Measurements from ENCODE around the gene DDX5. TPM values are rescaled to one million over a fixed set of nuclear protein-coding genes. Genes with fewer than 3 reads are reported as not detected.
"Not testable (repeated sequence)": the region's sequence is repeated elsewhere in the genome, so short reads cannot be mapped to it uniquely, and the experiment has no call there.

Gene DDX5
- total RNA-seq, 1 experiment from 2014 or later, result 369 TPM

GRCh38 chr17:64495300-64495699 lies 10.8 kb downstream of the DDX5 start:
- Histone ChIP-seq H3K4me2 (ENCODE audit: low read depth, low read length, poor library complexity, severe bottlenecking) (peak overlapping the region; percentile 81), H3K27ac (ENCODE audit: low read length) (peak overlapping the region; percentile 87; the same call in 1 of the 2 replicates), H3K36me3 (ENCODE audit: insufficient read depth, low read length) (peaks cover 41% of the 10 kb centered on the region), H3K4me3 (ENCODE audit: low read length) (peak overlapping the region; percentile 89), H3K9ac (ENCODE audit: low read length) (peak overlapping the region; percentile 91), H4K20me1 (ENCODE audit: insufficient read depth, low read depth, low read length) (peaks cover 19% of the 10 kb centered on the region), H3K4me1 (ENCODE audit: low read length) (peaks cover 52% of the 10 kb centered on the region), H3K79me2 (ENCODE audit: low read length) (peaks cover 55% of the 10 kb centered on the region)
- not testable (repeated sequence) for H3K9me2 ChIP-seq (replicated peaks; ENCODE audit: insufficient read depth, low read length); H3K9me3 ChIP-seq (ENCODE audit: low read length); H3K27me3 ChIP-seq (ENCODE audit: low read length); DNase-seq; H2AFZ ChIP-seq (ENCODE audit: low read length)

- H3K4me1 ChIP-seq (ENCODE audit: low read length), result peaks cover 40% of the 10 kb centered on the region
- H3K9me2 ChIP-seq (replicated peaks; ENCODE audit: insufficient read depth, low read length), result no peaks in the 10 kb centered on the region
- H3K27ac ChIP-seq (ENCODE audit: low read length), result peak overlapping the region; percentile 29; the same call in 1 of the 2 replicates
- H2AFZ ChIP-seq (ENCODE audit: low read length), result no peak overlapping the region
- peaks cover 39% of the 10 kb centered on the region for H3K36me3 ChIP-seq (ENCODE audit: insufficient read depth, low read length)
- peak overlapping the region; percentile 40; the same call in 1 of the 2 replicates for H3K4me3 ChIP-seq (ENCODE audit: low read length)
- no peak overlapping the region; the same call in 1 of the 2 replicates for H3K9ac ChIP-seq (ENCODE audit: low read length)
- peaks cover 54% of the 10 kb centered on the region for H3K79me2 ChIP-seq (ENCODE audit: low read length)
- H4K20me1 ChIP-seq (ENCODE audit: insufficient read depth, low read depth, low read length), result peaks cover 11% of the 10 kb centered on the region; the same call in 1 of the 2 replicates
- H3K27me3 ChIP-seq (ENCODE audit: low read length), result no peaks in the 10 kb centered on the region
- H3K4me2 ChIP-seq (ENCODE audit: low read depth, low read length, poor library complexity, severe bottlenecking), result peak overlapping the region; percentile 81
- no peak for DNase-seq
- H3K9me3 ChIP-seq (ENCODE audit: low read length), result no peaks in the 10 kb centered on the region
These were observed 12.0 kb downstream of the DDX5 start for GRCh38 chr17:64494121-64494520.

GRCh38 chr17:64492481-64493109 lies 13.5 kb downstream of the DDX5 start:
- peaks cover 54% of the 10 kb centered on the region for H3K79me2 ChIP-seq (ENCODE audit: low read length)
- H3K9me3 ChIP-seq (ENCODE audit: low read length), result no peaks in the 10 kb centered on the region
- no peak overlapping the region for H3K27ac ChIP-seq (ENCODE audit: low read length)
- no peaks in the 10 kb centered on the region for H4K20me1 ChIP-seq (ENCODE audit: insufficient read depth, low read depth, low read length)
- peaks cover 38% of the 10 kb centered on the region for H3K36me3 ChIP-seq (ENCODE audit: insufficient read depth, low read length)
- H3K4me3 ChIP-seq (ENCODE audit: low read length), result no peak overlapping the region
- no peak overlapping the region for H2AFZ ChIP-seq (ENCODE audit: low read length)
- H3K9me2 ChIP-seq (replicated peaks; ENCODE audit: insufficient read depth, low read length), result no peaks in the 10 kb centered on the region
- peak; percentile 84 for DNase-seq
- no peaks in the 10 kb centered on the region for H3K27me3 ChIP-seq (ENCODE audit: low read length)
- peaks cover 25% of the 10 kb centered on the region for H3K4me1 ChIP-seq (ENCODE audit: low read length)
- H3K9ac ChIP-seq (ENCODE audit: low read length), result no peak overlapping the region
- no peak overlapping the region for H3K4me2 ChIP-seq (ENCODE audit: low read depth, low read length, poor library complexity, severe bottlenecking)

GRCh38 chr17:64491994-64492393 lies 14.1 kb downstream of the DDX5 start:
- H3K9me3 ChIP-seq (ENCODE audit: low read length), result no peaks in the 10 kb centered on the region

GRCh38 chr17:64491034-64491860 lies 14.8 kb downstream of the DDX5 start:
- H3K36me3 ChIP-seq (ENCODE audit: insufficient read depth, low read length), result peaks cover 44% of the 10 kb centered on the region
- H3K4me1 ChIP-seq (ENCODE audit: low read length), result peaks cover 19% of the 10 kb centered on the region
- no peak overlapping the region for H3K4me3 ChIP-seq (ENCODE audit: low read length)

More at GRCh38 chr17:64491994-64492393, 14.1 kb downstream of the DDX5 start:
- Histone ChIP-seq H3K4me2 (ENCODE audit: low read depth, low read length, poor library complexity, severe bottlenecking) (no peak overlapping the region), H2AFZ (ENCODE audit: low read length) (no peak overlapping the region), H3K4me3 (ENCODE audit: low read length) (no peak overlapping the region), H3K79me2 (ENCODE audit: low read length) (peaks cover 54% of the 10 kb centered on the region), H3K9me2 (replicated peaks; ENCODE audit: insufficient read depth, low read length) (no peaks in the 10 kb centered on the region), H3K36me3 (ENCODE audit: insufficient read depth, low read length) (peaks cover 39% of the 10 kb centered on the region), H3K27ac (ENCODE audit: low read length) (no peak overlapping the region), H3K27me3 (ENCODE audit: low read length) (no peaks in the 10 kb centered on the region), H3K4me1 (ENCODE audit: low read length) (peaks cover 19% of the 10 kb centered on the region), H3K9ac (ENCODE audit: low read length) (no peak overlapping the region), H4K20me1 (ENCODE audit: insufficient read depth, low read depth, low read length) (no peaks in the 10 kb centered on the region)
- no peak for DNase-seq

GRCh38 chr17:64488301-64488700 lies 17.8 kb downstream of the DDX5 start:
- H3K9ac ChIP-seq (ENCODE audit: low read length), result no peak overlapping the region
- H3K9me3 ChIP-seq (ENCODE audit: low read length), result no peaks in the 10 kb centered on the region
- H4K20me1 ChIP-seq (ENCODE audit: insufficient read depth, low read depth, low read length), result no peaks in the 10 kb centered on the region
- no peak overlapping the region for H3K4me3 ChIP-seq (ENCODE audit: low read length)
- no peaks in the 10 kb centered on the region for H3K27me3 ChIP-seq (ENCODE audit: low read length)
- no peak for DNase-seq
- peaks cover 25% of the 10 kb centered on the region for H3K79me2 ChIP-seq (ENCODE audit: low read length)
- H3K27ac ChIP-seq (ENCODE audit: low read length), result no peak overlapping the region
- H3K36me3 ChIP-seq (ENCODE audit: insufficient read depth, low read length), result peaks cover 63% of the 10 kb centered on the region
- H3K4me1 ChIP-seq (ENCODE audit: low read length), result no peaks in the 10 kb centered on the region
- no peaks in the 10 kb centered on the region for H3K9me2 ChIP-seq (replicated peaks; ENCODE audit: insufficient read depth, low read length)
- no peak overlapping the region for H2AFZ ChIP-seq (ENCODE audit: low read length)
- no peak overlapping the region for H3K4me2 ChIP-seq (ENCODE audit: low read depth, low read length, poor library complexity, severe bottlenecking)

More at GRCh38 chr17:64491034-64491860, 14.8 kb downstream of the DDX5 start:
- Histone ChIP-seq H4K20me1 (ENCODE audit: insufficient read depth, low read depth, low read length) (no peaks in the 10 kb centered on the region), H3K9ac (ENCODE audit: low read length) (no peak overlapping the region), H3K9me2 (replicated peaks; ENCODE audit: insufficient read depth, low read length) (no peaks in the 10 kb centered on the region), H3K27me3 (ENCODE audit: low read length) (no peaks in the 10 kb centered on the region), H2AFZ (ENCODE audit: low read length) (no peak overlapping the region), H3K27ac (ENCODE audit: low read length) (no peak overlapping the region), H3K9me3 (ENCODE audit: low read length) (no peaks in the 10 kb centered on the region), H3K79me2 (ENCODE audit: low read length) (peaks cover 50% of the 10 kb centered on the region), H3K4me2 (ENCODE audit: low read depth, low read length, poor library complexity, severe bottlenecking) (no peak overlapping the region)
- DNase-seq, result peak; percentile 84

- Histone ChIP-seq H3K9me3 (ENCODE audit: low read length) (no peaks in the 10 kb centered on the region), H3K4me1 (ENCODE audit: low read length) (no peaks in the 10 kb centered on the region), H3K9me2 (replicated peaks; ENCODE audit: insufficient read depth, low read length) (no peaks in the 10 kb centered on the region)
These were observed 21.7 kb downstream of the DDX5 start for GRCh38 chr17:64484380-64484779.

GRCh38 chr17:64480951-64481350 lies 25.1 kb downstream of the DDX5 start:
- H3K4me2 ChIP-seq (ENCODE audit: low read depth, low read length, poor library complexity, severe bottlenecking), result no peak overlapping the region
- H3K79me2 ChIP-seq (ENCODE audit: low read length), result no peaks in the 10 kb centered on the region
- H3K4me3 ChIP-seq (ENCODE audit: low read length), result no peak overlapping the region
- no peaks in the 10 kb centered on the region for H3K9me2 ChIP-seq (replicated peaks; ENCODE audit: insufficient read depth, low read length)
- H3K27ac ChIP-seq (ENCODE audit: low read length), result no peak overlapping the region
- H3K27me3 ChIP-seq (ENCODE audit: low read length), result no peaks in the 10 kb centered on the region
- H3K9ac ChIP-seq (ENCODE audit: low read length), result no peak overlapping the region
- H4K20me1 ChIP-seq (ENCODE audit: insufficient read depth, low read depth, low read length), result no peaks in the 10 kb centered on the region
- H3K4me1 ChIP-seq (ENCODE audit: low read length), result no peaks in the 10 kb centered on the region
- no peaks in the 10 kb centered on the region for H3K9me3 ChIP-seq (ENCODE audit: low read length)
- no peak for DNase-seq
- H3K36me3 ChIP-seq (ENCODE audit: insufficient read depth, low read length), result peaks cover 40% of the 10 kb centered on the region
- no peak overlapping the region for H2AFZ ChIP-seq (ENCODE audit: low read length)

More at GRCh38 chr17:64484380-64484779, 21.7 kb downstream of the DDX5 start:
- H3K36me3 ChIP-seq (ENCODE audit: insufficient read depth, low read length), result peaks cover 43% of the 10 kb centered on the region
- no peak overlapping the region for H3K4me3 ChIP-seq (ENCODE audit: low read length)
- no peaks in the 10 kb centered on the region for H3K79me2 ChIP-seq (ENCODE audit: low read length)
- H2AFZ ChIP-seq (ENCODE audit: low read length), result no peak overlapping the region
- no peaks in the 10 kb centered on the region for H3K27me3 ChIP-seq (ENCODE audit: low read length)
- no peak overlapping the region for H3K27ac ChIP-seq (ENCODE audit: low read length)
- H3K9ac ChIP-seq (ENCODE audit: low read length), result no peak overlapping the region
- DNase-seq, result no peak
- H3K4me2 ChIP-seq (ENCODE audit: low read depth, low read length, poor library complexity, severe bottlenecking), result no peak overlapping the region
- no peaks in the 10 kb centered on the region for H4K20me1 ChIP-seq (ENCODE audit: insufficient read depth, low read depth, low read length)
